HG03342 (cell line): ENCODE data around the gene GDPD4.

Experiments
- ATAC-seq: cut with Tn5 transposase; IDR thresholded peaks from one replicate; pipeline ENCODE4 v1.9.1; 2021; ENCODE audit warnings: mild to moderate bottlenecking, moderate library complexity; ENCODE audit not compliant: unreplicated experiment

The GDPD4 gene

DNA sequence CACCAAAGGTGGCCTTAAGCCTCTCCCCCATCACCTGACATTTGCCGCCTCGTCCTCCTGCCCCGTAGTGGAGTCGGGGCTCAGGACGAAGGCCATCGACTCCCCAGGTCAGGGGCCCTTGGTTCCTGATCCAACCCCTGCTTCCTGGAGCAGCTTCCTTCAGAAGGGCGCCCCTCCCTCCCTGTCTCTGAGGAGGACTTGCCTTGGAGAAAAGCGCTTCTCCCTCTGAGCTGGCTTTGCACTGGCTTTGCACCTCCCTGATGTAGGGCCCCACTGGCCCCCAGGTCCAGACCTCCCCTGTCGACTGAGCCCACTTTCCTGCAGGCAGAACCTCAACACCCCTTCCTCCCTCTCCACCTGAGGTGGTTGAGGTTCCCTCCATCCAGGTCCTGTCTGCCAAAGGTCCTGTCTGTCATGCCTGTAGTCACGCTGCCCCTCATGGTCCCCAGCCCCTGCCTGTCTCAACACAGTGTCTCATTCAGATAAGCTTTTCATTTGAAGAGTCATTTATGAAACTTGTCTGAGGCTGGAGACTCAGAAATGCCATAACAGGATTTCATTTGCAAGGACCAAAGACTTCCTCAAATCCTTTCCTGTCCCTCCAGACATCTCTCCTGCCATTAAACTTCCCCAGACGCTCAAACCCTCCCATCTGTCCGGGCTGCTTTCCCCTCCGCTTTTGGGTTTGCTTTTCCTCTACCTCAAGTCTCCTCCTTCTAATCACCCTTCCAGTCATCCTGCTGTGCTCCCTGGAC, 95.0 kb downstream of the GDPD4 start:
- ATAC-seq: no peak

DNA sequence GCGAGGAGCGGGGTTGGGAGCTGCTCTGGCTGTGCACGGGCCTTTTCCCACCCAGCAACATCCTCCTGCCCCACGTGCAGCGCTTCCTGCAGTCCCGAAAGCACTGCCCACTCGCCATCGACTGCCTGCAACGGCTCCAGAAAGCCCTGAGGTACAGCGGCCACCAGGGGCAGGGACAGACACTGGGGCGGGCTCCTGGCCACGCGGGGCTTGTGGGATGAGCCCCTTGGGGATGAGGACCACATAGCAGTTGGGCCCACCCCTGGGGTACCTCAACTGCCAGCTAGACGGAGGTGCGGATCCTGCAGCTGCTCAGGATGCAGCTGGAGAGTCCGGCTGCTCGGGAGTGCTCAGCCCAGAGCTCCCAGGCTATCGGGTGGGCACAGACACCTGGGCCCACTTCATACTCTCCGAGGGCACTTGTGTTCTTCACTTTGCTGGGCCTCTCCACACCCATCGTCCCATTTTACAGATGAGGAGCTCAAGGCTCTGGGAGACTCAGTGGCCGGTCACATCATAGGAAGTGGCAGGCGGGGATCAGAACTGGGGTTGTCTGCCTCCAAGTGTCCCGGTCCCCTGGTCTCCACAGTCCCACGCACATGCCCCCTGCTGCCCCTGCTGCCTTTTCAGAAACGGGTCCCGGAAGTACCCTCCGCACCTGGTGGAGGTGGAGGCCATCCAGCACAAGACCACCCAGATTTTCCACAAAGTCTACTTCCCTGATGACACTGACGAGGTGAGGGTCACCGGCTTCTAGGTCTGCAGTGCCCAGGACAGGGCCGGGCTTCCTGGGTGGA, 95.8 kb downstream of the GDPD4 start:
- ATAC-seq: no peak

GRCh38 chr11:77204754-77205466, 96.6 kb downstream of the GDPD4 start:
- ATAC-seq: no peak

DNA sequence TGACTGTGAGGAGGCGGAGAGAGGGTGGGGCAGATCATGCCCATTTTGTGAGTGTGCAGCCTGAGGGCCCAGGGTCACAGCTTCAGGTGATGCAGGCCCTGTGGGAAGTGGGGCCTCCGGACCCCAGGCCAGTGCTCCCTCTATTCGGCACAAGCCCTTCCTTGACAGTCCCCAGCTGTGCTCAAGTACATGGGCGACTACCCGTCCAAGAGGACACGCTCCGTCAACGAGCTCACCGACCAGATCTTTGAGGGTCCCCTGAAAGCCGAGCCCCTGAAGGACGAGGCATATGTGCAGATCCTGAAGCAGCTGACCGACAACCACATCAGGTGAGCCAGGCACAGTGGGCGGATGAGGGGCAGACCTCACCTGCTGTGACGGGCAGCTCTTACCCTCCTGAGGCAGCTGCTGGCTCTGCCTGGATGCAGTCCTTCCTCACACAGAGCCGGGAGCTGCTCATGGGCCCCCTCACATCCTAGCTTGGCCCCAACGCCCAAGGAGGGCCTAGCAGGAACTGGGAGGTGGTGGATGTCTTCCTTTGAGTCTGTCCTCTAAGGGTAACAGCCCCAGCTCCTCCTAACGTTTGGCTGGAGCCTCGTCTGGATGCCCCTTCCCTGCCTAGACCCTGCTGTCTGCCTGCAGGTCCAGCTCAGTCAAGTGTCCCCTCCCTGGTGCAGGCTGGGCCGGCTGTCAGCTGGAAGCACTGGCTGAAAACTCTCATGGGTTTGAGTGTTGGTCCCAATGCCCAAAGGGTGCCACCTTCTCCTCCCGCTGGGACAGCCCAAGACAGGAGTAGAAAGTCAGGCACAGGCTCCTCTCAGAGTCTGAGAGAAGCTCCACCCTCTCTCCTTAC, 97.4 kb downstream of the GDPD4 start:
- ATAC-seq: no peak

GRCh38 chr11:77202941-77203900, 98.3 kb downstream of the GDPD4 start:
- no peak for ATAC-seq

DNA sequence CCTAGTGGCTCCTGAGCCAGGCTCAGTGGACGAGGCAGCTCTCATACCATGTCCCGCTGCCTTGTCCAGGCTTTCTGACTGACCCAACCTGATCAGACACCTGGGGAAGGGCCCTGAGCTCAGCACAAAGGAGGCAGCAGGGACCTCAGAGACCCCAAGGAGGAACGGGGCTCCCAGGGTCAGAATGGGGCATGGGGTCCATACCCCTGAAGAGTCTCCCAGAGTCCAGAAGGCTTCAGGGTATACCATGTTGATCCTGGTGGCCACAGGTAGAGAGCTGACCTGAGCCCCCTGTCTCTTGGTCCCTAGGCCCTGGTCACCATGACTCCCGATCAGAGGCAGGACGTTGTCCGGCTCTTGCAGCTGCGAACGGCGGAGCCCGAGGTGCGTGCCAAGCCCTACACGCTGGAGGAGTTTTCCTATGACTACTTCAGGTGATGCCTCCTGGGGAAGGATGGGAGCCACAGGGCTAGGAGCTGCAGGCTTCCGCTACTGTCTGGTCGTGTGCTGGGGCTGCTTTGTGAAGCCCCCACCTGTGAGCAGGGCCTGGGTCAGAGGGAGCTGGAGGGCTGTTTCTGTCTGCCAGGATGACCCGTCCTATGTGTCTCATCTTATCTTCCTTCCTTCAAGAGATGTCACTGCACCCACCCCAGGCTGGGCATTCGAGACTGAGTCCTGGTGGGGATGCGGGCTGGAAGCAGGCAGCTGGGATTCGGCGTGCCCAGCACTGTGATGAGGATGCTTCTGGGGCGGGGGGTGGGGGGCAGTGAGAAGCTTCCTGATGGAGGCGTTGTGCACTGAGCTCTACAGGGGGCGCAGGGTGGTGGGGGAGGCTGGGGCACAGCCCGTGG, 99.3 kb downstream of the GDPD4 start:
- no peak for ATAC-seq

DNA sequence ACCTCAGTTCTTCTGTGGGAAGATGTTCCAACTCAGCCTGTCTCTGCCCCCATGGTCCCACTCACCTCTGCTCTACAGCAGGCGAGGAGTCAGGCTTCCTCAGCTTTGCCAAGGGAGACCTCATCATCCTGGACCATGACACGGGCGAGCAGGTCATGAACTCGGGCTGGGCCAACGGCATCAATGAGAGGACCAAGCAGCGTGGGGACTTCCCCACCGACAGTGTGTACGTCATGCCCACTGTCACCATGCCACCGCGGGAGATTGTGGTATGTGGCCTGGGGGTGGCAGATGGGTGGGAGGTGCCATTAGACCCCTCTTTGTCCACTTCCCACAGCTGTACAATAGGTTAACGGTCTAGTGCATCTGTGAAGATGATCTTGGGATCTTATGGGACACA, 100.1 kb downstream of the GDPD4 start:
- ATAC-seq: no peak

- no peak for ATAC-seq
These were observed 100.9 kb downstream of the GDPD4 start for GRCh38 chr11:77200351-77201268.

DNA sequence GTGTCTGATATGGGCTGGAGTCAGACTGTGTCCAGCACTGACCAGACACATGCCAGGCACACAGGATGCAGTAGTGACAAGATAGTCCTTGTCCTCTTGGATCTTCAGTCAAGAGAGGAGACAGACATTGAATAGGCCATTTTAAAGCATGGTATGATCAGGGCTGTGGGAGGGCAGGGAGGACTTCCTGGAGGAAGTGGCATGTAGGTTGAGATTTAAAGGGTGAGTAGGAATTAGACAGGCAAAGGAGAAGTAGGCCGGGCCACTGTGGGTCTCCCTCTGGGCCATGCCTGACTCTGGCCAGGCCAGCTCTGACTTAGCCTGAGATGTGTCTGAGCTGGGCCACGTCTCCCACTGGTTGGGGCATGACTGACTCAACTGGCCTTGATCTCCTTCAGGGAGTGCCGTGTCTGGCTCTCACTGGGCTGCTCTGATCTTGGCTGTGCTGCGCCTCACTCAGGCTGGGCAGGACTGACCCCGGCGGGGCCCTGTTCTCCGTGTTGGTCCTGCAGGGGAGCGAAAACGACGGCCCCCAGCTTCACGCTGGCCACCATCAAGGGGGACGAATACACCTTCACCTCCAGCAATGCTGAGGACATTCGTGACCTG, 102.2 kb downstream of the GDPD4 start:
- ATAC-seq: no peak

GRCh38 chr11:77198440-77198849, 103.0 kb downstream of the GDPD4 start:
- ATAC-seq: no peak

- no peak for ATAC-seq
These were observed 103.7 kb downstream of the GDPD4 start for GRCh38 chr11:77197626-77198320.

DNA sequence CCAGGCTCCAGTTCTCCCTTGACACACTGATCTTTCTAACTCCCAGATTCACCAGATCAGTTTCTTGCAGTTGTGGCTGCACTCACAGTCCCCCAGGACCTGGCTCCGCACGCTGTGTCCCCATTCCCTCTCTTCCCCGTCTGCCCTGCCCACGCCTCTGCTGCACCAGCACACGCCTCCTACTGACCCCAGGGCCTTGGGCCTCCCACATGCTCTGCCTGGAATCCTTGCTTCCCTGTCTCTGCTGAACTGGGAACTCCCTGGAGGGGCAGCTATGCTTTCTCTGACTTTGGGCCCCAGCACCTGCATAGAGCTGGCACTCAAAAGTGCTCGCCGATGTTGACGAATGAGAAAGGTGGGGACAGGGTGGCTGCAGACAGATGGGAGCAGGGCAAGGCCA, 104.5 kb downstream of the GDPD4 start:
- ATAC-seq: no peak

GRCh38 chr11:77195071-77195755, 106.3 kb downstream of the GDPD4 start:
- ATAC-seq: no peak

- no peak for ATAC-seq
These were observed 107.3 kb downstream of the GDPD4 start for GRCh38 chr11:77193911-77194830.

DNA sequence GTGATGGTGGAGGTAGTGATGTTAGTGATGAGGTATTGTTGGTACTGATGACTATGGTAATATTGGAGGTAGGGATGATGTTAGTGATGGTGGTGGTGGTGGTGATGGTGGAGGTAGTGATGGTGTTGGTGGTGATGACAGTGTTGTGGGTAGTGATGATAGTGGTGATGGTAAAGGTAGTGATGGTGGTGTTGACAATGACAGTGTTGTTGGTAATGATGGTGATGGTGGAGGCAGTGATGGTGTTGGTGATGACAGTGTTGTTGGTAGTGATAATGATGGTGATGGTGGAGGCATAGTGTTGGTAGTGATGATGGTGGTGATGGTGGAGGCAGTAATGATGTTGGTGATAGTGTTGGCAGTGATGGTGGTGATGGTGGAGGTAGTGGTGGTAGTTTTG, 108.3 kb downstream of the GDPD4 start:
- ATAC-seq: no peak
